ENCODE data around the gene EMX2. TPM values are rescaled to one million over a fixed set of nuclear protein-coding genes. Genes with fewer than 3 reads are reported as not detected.

EMX2 gene
- total RNA-seq, 3 donors from 2014 or later: not detected

DNA sequence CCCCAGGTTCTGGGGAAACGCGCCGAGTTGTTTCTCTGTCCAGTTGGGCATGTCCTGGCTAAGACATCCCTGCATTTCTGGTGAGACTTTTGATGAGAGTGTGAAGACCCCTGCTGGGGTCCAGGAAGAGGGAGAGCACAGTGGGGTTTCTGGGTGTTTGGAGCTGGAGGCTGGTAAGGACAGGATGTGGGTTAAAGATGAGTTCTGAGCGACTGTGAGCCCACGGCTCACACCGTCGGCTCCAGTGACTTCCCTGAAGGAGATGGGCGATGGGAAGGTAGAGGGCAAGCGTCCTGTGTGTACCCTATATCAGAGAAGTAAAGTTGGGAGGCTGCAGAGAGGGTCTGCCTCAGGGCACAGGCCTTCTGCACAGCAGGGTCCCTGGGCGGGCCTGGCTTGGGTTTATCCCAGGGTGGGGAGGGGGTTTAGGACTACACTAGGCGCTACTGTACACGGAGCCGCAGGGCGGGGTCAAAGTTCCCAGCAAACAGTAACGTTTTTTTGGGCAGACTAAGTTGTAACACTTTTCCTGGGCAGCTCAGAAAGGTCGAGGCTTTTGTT, 3.6 kb downstream of the EMX2 start:
- H3K27me3 Mint-ChIP-seq (ENCODE audit: low read depth): peaks cover 85% of the 10 kb centered on the region
- H3K4me1 Mint-ChIP-seq (ENCODE audit: low read depth): peaks cover 25% of the 10 kb centered on the region
- H3K4me3 Mint-ChIP-seq: no peak overlapping the region
- DNase-seq: no peak
- no peak for ATAC-seq
- H3K36me3 Mint-ChIP-seq (ENCODE audit: insufficient read depth): peaks cover 2% of the 10 kb centered on the region
- H3K9me3 Mint-ChIP-seq: no peaks in the 10 kb centered on the region

DNA sequence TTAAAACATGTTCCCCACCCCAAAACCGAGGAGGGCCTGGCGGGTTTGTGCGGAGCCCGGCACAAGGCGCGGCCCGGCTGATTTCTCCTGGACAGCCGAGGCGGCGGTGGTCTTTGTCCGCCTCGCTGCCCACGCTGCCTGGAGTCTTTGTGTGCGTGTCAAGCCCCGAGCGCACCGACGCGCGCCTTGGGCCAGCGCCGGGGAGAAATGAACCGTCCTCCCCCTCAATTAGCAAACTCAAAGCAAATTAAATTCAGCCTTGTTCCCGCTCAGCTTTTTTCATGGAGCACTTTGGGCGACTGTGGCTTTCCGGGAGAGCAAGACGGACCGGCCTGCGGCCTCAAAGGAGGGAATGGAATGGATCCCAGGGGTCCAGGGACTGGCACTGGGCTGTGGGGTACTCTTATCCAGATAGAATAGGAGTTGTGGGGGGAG, 4.1 kb downstream of the EMX2 start:
- peaks cover 2% of the 10 kb centered on the region for H3K36me3 Mint-ChIP-seq (ENCODE audit: insufficient read depth)
- H3K4me1 Mint-ChIP-seq (ENCODE audit: low read depth): peaks cover 24% of the 10 kb centered on the region

DNA sequence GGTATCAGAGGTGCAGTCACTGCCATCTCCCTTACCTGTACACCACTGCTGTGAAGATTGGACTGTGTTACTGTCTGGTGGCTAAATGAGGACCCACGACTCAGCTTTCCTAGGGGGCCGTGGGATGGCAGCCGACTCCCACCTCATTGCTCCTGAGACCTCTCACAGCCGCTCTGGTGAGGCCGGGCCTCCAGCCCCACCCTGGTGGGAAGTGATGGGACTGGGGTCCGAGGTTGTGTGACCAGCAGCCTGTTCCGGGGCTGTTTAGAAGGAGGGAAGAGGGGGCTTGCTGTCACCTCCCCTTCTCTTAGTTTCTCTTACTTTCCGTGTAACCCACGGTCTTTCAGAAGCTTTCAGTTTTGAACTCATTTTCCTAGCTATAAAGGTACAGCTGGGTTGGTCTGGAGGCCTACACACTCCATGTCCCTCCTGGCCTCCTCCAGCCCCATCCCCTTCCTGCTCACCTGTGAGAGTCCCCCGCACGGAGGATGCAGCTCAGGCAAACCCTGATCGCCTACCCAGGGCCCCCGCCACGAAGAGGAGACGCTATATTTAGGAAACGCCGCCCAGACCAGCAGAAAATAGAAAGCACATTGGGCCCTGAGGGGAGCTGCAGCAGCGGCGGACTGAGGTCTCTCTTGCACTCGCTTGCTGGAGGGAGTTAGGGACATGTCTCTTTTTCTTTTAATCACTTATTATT, 4.6 kb downstream of the EMX2 start:
- H3K27me3 Mint-ChIP-seq (ENCODE audit: low read depth): peaks cover 85% of the 10 kb centered on the region
- H3K4me1 Mint-ChIP-seq (ENCODE audit: low read depth): peaks cover 24% of the 10 kb centered on the region
- H3K36me3 Mint-ChIP-seq (ENCODE audit: insufficient read depth): peaks cover 2% of the 10 kb centered on the region
- no peaks in the 10 kb centered on the region for H3K9me3 Mint-ChIP-seq
- DNase-seq (no peak), ATAC-seq (no peak)
- no peak overlapping the region for H3K4me3 Mint-ChIP-seq

More for the DNA sequence above, 4.1 kb downstream of the EMX2 start:
- H3K27me3 Mint-ChIP-seq (ENCODE audit: low read depth): peaks cover 85% of the 10 kb centered on the region
- H3K4me3 Mint-ChIP-seq: no peak overlapping the region
- no peak for DNase-seq
- no peak for ATAC-seq
- H3K9me3 Mint-ChIP-seq: no peaks in the 10 kb centered on the region

DNA sequence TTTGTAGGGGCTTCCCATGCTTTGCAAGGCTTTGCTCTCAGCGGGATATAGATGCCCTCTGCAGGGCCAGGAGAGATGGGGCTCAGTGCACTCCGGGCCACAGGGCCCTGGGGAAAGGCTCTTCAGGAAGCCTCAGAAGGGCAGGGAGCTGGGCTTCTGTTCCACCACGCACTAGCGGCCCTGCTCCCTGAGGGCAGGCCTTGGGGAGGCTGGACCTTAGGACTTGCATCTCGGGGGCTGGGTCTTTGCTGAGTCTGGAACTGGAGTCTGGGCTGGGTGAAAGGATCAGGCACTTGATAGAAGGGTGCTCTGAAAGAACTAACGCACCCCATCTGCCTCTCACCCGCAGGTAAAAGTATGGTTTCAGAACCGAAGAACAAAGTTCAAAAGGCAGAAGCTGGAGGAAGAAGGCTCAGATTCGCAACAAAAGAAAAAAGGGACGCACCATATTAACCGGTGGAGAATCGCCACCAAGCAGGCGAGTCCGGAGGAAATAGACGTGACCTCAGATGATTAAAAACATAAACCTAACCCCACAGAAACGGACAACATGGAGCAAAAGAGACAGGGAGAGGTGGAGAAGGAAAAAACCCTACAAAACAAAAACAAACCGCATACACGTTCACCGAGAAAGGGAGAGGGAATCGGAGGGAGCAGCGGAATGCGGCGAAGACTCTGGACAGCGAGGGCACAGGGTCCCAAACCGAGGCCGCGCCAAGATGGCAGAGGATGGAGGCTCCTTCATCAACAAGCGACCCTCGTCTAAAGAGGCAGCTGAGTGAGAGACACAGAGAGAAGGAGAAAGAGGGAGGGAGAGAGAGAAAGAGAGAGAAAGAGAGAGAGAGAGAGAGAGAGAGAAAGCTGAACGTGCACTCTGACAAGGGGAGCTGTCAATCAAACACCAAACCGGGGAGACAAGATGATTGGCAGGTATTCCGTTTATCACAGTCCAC, 5.4 kb downstream of the EMX2 start:
- no peak overlapping the region for H3K4me3 Mint-ChIP-seq
- ATAC-seq: no peak

DNA sequence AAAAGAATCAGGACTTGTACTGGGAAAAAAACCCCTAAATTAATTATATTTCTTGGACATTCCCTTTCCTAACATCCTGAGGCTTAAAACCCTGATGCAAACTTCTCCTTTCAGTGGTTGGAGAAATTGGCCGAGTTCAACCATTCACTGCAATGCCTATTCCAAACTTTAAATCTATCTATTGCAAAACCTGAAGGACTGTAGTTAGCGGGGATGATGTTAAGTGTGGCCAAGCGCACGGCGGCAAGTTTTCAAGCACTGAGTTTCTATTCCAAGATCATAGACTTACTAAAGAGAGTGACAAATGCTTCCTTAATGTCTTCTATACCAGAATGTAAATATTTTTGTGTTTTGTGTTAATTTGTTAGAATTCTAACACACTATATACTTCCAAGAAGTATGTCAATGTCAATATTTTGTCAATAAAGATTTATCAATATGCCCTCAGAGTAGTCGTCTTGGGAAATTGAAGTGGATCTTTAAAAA, 6.6 kb downstream of the EMX2 start:
- H3K4me3 Mint-ChIP-seq: no peak overlapping the region
- peaks cover 88% of the 10 kb centered on the region for H3K27me3 Mint-ChIP-seq (ENCODE audit: low read depth)
- DNase-seq (no peak), ATAC-seq (no peak)
- H3K4me1 Mint-ChIP-seq (ENCODE audit: low read depth): peaks cover 25% of the 10 kb centered on the region
- H3K9me3 Mint-ChIP-seq: no peaks in the 10 kb centered on the region
- peaks cover 2% of the 10 kb centered on the region for H3K36me3 Mint-ChIP-seq (ENCODE audit: insufficient read depth)

More for the DNA sequence above, 5.4 kb downstream of the EMX2 start:
- Mint-ChIP-seq H3K27me3 (ENCODE audit: low read depth) (peaks cover 90% of the 10 kb centered on the region), H3K4me1 (ENCODE audit: low read depth) (peaks cover 22% of the 10 kb centered on the region), H3K9me3 (no peaks in the 10 kb centered on the region), H3K36me3 (ENCODE audit: insufficient read depth) (peaks cover 2% of the 10 kb centered on the region)
- no peak for DNase-seq

DNA sequence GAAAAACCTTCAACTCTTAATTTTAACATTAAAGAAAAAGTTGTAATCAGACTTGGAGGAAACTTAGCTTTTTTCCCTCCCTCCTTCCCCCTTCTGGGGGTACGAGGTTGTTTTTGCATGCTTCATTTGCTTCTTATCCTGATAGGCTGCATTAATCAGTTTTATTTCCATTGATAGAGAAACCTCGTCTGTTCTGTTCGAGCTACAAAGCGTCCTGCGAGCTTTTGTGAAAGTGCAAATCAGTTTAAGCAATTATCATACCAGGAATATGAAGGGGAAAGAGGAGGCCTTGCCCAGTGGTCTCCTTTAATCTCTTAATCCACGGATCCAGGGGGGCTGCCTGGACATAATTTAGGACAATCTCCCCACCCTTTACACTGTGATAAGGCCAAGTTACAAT, 7.5 kb downstream of the EMX2 start:
- H3K9me3 Mint-ChIP-seq: no peaks in the 10 kb centered on the region
- peaks cover 18% of the 10 kb centered on the region for H3K4me1 Mint-ChIP-seq (ENCODE audit: low read depth)
- H3K36me3 Mint-ChIP-seq (ENCODE audit: insufficient read depth): peaks cover 2% of the 10 kb centered on the region

DNA sequence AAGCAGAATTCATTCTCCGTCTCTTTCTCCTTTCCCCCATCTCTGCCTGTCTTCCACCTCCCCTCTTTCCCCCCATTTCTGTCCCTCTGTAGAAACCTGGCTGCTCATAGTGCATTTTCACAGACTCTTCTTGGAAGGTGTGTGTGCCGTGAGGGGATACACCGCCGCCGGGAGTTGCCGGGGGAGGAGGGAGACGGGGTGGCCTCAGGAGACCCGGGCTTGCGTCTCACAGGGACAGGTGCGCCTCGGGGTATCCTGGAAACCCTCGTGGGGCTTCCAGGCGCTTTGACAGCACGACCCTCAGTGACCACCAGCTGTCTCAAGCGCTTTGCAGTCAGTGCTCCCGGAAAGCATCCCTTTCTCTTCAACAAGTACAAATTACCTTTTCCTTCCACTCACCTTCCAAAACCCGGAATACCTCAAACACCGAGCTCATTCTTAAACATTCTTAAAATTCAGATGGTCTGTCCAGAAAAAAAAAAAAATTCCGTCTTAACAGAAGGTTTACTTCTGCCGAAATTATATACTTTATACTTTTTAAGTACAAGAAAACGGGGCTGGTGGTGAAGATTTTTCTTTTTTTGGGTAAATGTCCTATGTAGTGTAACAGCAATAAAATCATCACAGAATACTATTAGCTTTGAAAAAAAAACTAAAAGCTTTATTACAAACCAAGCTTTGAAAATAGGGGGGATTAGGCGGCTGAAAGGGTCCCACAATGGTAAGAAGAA, 8.2 kb downstream of the EMX2 start:
- H3K4me1 Mint-ChIP-seq (ENCODE audit: low read depth): peaks cover 18% of the 10 kb centered on the region
- ATAC-seq: no peak
- peaks cover 2% of the 10 kb centered on the region for H3K36me3 Mint-ChIP-seq (ENCODE audit: insufficient read depth)
- H3K27me3 Mint-ChIP-seq (ENCODE audit: low read depth): peaks cover 92% of the 10 kb centered on the region
- DNase-seq: no peak
- no peak overlapping the region for H3K4me3 Mint-ChIP-seq
- no peaks in the 10 kb centered on the region for H3K9me3 Mint-ChIP-seq

More for the DNA sequence above, 7.5 kb downstream of the EMX2 start:
- no peak overlapping the region for H3K4me3 Mint-ChIP-seq
- peaks cover 89% of the 10 kb centered on the region for H3K27me3 Mint-ChIP-seq (ENCODE audit: low read depth)
- DNase-seq (no peak), ATAC-seq (no peak)

DNA sequence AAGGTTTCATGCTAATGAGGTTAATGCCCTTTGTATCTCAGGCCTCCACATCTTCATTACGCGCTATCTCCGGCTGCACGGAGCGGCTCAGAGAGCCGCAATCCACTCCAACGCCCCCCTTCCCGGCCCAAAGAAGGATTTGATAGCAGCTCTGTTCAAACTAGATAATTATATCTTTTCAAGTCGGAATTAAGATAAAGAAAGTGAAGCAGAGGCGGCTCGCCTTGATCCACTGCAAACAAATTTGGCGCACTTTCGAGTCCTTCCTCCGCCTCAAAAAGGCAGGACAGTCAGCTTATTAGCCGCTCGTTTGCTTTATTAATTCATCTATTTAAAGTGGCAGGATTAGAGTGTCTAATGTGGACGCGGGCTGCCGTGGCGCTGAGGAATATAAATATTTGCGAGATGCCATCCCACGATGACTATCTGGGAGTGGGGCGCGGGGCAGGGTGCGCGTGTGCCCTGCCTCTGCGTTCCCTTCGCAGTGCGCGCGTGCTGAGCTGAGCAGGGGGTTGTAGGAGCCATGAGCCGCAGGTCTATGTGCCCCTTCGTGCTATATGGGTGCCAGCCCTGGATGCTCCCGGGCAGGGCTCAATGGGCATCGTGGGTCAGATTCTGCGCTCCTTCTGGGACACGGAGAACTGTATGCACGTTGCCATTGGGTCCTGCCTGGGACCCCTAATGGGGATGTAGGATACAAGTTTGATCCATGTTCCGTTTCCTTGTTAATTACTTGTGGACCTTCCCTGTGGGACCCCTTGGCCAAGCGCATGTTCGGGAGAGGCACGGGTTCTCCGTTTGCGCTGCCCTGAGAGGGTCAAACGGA, 9.0 kb downstream of the EMX2 start:
- Mint-ChIP-seq H3K27me3 (ENCODE audit: low read depth) (peaks cover 92% of the 10 kb centered on the region), H3K4me1 (ENCODE audit: low read depth) (peaks cover 15% of the 10 kb centered on the region), H3K9me3 (no peaks in the 10 kb centered on the region), H3K36me3 (ENCODE audit: insufficient read depth) (peaks cover 2% of the 10 kb centered on the region), H3K4me3 (no peak overlapping the region)
- DNase-seq (no peak), ATAC-seq (no peak)

DNA sequence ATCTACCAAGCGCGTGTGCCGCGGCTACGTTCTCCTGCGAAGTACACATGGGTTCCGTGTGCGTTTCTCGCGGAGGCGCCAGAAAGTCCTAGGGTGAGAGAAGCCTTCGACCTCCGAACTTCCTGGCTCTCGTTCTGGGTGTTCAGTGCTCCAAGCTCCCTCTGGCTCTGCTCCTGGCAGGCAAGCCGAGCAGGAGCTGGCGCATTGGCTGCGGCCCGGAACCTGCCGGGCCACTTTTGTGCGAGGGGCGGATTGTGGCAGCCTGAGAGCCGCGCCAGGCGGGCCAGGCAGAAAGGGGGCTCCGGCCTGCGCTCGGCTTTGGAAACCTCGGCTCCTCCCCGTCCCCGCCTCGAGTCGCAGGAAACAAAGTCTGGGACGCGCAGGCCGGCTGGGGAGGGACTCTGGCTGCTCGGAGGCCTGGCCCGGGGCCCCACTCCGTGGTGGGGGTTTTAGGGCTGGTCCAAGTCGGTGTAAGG, 9.6 kb downstream of the EMX2 start:
- H3K27me3 Mint-ChIP-seq (ENCODE audit: low read depth): peaks cover 88% of the 10 kb centered on the region
- H3K4me1 Mint-ChIP-seq (ENCODE audit: low read depth): peaks cover 15% of the 10 kb centered on the region
- ATAC-seq: no peak
- H3K36me3 Mint-ChIP-seq (ENCODE audit: insufficient read depth): peaks cover 2% of the 10 kb centered on the region
- no peak for DNase-seq
- H3K4me3 Mint-ChIP-seq: no peak overlapping the region
- H3K9me3 Mint-ChIP-seq: no peaks in the 10 kb centered on the region

DNA sequence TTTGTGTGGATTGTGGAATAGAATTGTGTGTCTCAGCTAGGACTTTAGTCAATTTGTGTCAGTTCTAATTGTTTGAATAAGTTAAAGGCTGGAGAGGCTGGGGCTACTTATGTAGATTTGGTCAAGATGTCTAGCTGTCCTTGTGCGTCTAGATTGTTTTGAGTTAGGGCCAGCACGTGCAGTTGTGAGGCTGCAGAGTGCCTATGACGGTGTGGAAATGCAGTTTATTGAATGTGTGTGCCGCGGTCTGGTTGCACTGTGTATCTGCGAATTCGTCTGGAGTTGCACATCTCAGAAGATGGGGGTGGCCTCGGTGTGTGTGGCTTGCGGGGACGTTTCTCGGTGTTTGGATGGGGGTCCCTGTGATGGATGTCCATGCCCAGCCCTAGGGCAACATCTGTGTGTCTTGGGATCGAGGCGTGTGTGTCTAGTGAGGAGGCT, 10.2 kb downstream of the EMX2 start:
- ATAC-seq (no peak), DNase-seq (no peak)
- no peak overlapping the region for H3K4me3 Mint-ChIP-seq
- peaks cover 13% of the 10 kb centered on the region for H3K4me1 Mint-ChIP-seq (ENCODE audit: low read depth)
- peaks cover 83% of the 10 kb centered on the region for H3K27me3 Mint-ChIP-seq (ENCODE audit: low read depth)
- no peaks in the 10 kb centered on the region for H3K9me3 Mint-ChIP-seq
- H3K36me3 Mint-ChIP-seq (ENCODE audit: insufficient read depth): peaks cover 2% of the 10 kb centered on the region

DNA sequence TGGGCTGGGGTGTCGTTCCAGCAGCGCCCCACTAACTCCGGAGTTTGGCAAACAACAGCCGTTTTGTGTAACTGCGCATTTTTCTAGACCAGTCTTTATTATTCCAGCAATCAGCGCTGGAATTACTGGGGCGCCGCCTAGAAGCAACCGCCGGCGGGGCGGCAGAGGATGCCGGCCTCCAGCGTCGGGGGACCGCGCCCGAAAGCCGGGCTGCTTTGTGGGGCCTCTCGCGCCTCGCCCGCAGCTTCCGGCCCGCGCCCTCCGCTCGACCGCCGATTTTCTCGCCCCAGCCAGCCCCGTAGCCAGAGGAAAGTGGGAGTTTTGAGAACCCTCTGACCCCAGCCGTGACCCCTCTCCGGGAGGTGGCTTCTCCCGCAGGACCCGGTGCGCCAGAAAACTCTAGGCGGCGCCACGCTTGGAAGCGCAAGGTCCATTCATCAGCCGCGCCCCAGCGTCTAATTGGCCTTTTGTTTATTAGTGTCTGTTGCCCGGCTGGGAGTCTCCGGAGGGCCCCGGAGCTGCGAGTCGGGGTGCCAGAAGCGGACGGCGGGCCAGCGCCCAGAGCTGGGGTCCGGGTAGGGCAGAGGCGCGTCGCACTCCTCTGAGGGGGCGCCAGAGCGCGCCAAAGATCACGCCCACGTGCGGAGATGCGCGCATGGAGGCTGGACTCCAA, 10.7 kb downstream of the EMX2 start:
- Mint-ChIP-seq H3K4me1 (ENCODE audit: low read depth) (peaks cover 7% of the 10 kb centered on the region), H3K27me3 (ENCODE audit: low read depth) (peaks cover 77% of the 10 kb centered on the region), H3K36me3 (ENCODE audit: insufficient read depth) (no peaks in the 10 kb centered on the region), H3K4me3 (no peak overlapping the region), H3K9me3 (no peaks in the 10 kb centered on the region)
- no peak for ATAC-seq
- DNase-seq: no peak

DNA sequence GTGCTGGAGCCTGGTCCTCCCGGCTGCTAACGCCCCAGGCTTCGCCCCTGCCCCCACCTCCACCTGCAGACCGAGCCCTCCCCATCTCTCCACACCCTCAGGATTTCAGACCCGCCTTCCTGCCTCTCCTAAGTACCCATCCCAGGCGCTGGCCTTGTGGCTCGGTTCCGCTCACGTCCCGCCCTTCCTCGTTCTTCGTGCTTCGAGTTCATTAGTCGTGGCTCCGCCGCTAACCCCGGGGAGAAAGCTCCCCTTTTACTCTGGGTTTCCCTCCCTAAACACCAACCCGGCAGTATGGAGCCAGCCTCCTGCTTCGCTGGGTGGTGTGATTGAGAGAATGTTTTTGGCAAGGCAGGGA, 11.2 kb downstream of the EMX2 start:
- no peaks in the 10 kb centered on the region for H3K9me3 Mint-ChIP-seq
- H3K4me1 Mint-ChIP-seq (ENCODE audit: low read depth): peaks cover 7% of the 10 kb centered on the region

More for the DNA sequence above, 11.2 kb downstream of the EMX2 start:
- DNase-seq (no peak), ATAC-seq (no peak)
- Mint-ChIP-seq H3K36me3 (ENCODE audit: insufficient read depth) (no peaks in the 10 kb centered on the region), H3K4me3 (no peak overlapping the region), H3K27me3 (ENCODE audit: low read depth) (peaks cover 75% of the 10 kb centered on the region)
